ENCODE data around the gene SVIL.

SVIL gene

DNA sequence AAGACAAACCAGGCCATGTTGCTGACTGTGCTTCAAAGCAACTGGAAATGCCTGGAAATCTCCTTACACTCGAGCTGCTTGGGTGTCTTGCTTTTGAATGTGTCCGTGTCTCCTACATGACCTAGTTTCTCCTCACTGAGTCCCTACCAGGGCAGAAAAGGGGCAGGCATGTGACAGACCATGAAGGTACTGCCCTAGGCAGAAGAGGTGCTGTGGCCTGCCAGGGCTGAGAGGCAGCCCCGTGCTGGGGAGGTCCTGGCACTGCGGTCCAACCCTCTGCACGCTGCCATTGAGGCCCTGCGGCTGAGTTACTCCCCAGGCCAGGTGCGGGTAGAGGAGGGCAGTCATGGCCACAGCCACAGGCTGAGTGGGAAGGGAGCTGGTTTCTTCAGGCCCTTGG, 186.6 kb downstream of the SVIL start:
- H2BK120ac ChIP-seq (ENCODE audit: low read depth, low read length) = no peak overlapping the region
- 89% methylated on average over 7 of the region's 7 CpGs for WGBS

DNA sequence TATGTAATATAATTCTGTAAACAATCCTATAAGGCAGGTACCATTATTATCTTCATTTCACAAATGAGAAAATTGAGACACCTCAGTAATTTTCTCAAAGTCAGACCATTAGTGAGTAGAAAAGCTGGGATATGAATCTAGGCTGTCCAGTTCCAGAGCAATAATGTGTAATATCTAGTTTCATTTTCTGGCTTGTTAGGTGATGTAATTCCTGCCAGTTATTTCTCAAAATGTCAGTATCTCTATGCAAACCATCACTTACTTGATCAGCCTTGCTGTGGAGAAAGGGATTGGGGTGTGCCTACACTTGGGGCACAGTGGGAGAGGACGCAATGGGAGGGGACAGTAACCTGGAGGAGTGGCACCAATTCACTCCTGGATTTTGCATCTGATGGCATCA, 188.4 kb downstream of the SVIL start:
- H2BK120ac ChIP-seq (ENCODE audit: low read depth, low read length) = no peak overlapping the region
- H3K4me3 ChIP-seq (ENCODE audit: insufficient read depth in 1 of 2, low read depth in 1 of 2, low read length in 2 of 2) = no peak overlapping the region
- DNase-seq = peak; percentile 29
- H2BK5ac ChIP-seq (ENCODE audit: low read depth, low read length, poor library complexity, severe bottlenecking) = no peak overlapping the region
- no peak overlapping the region for H2AK5ac ChIP-seq (ENCODE audit: low read length, severe bottlenecking)
- H3K9me3 ChIP-seq (ENCODE audit: control insufficient read depth, low read length) = no peaks in the 10 kb centered on the region
- no peak overlapping the region for H3K4me2 ChIP-seq (ENCODE audit: low read length, poor library complexity, severe bottlenecking)
- no peak overlapping the region for H2AFZ ChIP-seq (ENCODE audit: low read depth, low read length)
- no peaks in the 10 kb centered on the region for H3K79me1 ChIP-seq (replicated peaks; ENCODE audit: low read length, poor library complexity, severe bottlenecking)
- H2BK12ac ChIP-seq (ENCODE audit: low read length in 2 of 2) = no peak overlapping the region
- no peak overlapping the region for H3K23ac ChIP-seq (ENCODE audit: low read length in 2 of 2)
- H3K27me3 ChIP-seq (ENCODE audit: control insufficient read depth in 1 of 2, insufficient read depth in 1 of 2, low read length in 2 of 2) = no peaks in the 10 kb centered on the region
- no peak overlapping the region for H3K14ac ChIP-seq (ENCODE audit: low read length in 2 of 2)
- no peak overlapping the region for H4K91ac ChIP-seq (ENCODE audit: low read length)
- H3K4me1 ChIP-seq (ENCODE audit: control insufficient read depth, insufficient read depth, low read depth, low read length) = peaks cover 1% of the 10 kb centered on the region
- H3K36me3 ChIP-seq (ENCODE audit: control insufficient read depth in 1 of 2, insufficient read depth in 2 of 2, low read depth in 1 of 2, low read length in 2 of 2) = no peaks in the 10 kb centered on the region
- no peak overlapping the region for H3K18ac ChIP-seq (ENCODE audit: low read depth in 1 of 2, low read length in 2 of 2)
- H3K27ac ChIP-seq (ENCODE audit: low read length, poor library complexity, severe bottlenecking) = no peak overlapping the region
- no peak overlapping the region for H2BK15ac ChIP-seq (ENCODE audit: low read depth, poor library complexity, severe bottlenecking)
- H3K4ac ChIP-seq (ENCODE audit: low read depth in 1 of 2, low read length in 2 of 2) = no peak overlapping the region
- peak overlapping the region; percentile 20 for H3K9ac ChIP-seq (ENCODE audit: low read length)
- no peak overlapping the region for H4K8ac ChIP-seq (ENCODE audit: low read length)
- WGBS = 82% methylated on average over 1 of the region's 1 CpG

More for the DNA sequence above, 186.6 kb downstream of the SVIL start:
- DNase-seq = no peak
- no peak overlapping the region for H3K4ac ChIP-seq (ENCODE audit: low read depth in 1 of 2, low read length in 2 of 2)
- peak overlapping the region in 1 of 2 experiments; percentile 16 for H3K4me3 ChIP-seq (ENCODE audit: insufficient read depth in 1 of 2, low read depth in 1 of 2, low read length in 2 of 2)
- no peaks in the 10 kb centered on the region for H3K27me3 ChIP-seq (ENCODE audit: control insufficient read depth in 1 of 2, insufficient read depth in 1 of 2, low read length in 2 of 2)
- H2AFZ ChIP-seq (ENCODE audit: low read depth, low read length) = no peak overlapping the region
- H2BK5ac ChIP-seq (ENCODE audit: low read depth, low read length, poor library complexity, severe bottlenecking) = no peak overlapping the region
- no peak overlapping the region for H3K9ac ChIP-seq (ENCODE audit: low read length)
- H2BK12ac ChIP-seq (ENCODE audit: low read length in 2 of 2) = peak overlapping the region in 1 of 2 experiments; percentile 7
- H2AK5ac ChIP-seq (ENCODE audit: low read length, severe bottlenecking) = no peak overlapping the region
- no peak overlapping the region for H3K23ac ChIP-seq (ENCODE audit: low read length in 2 of 2)
- H4K91ac ChIP-seq (ENCODE audit: low read length) = no peak overlapping the region
- no peak overlapping the region for H3K4me2 ChIP-seq (ENCODE audit: low read length, poor library complexity, severe bottlenecking)
- H3K79me1 ChIP-seq (replicated peaks; ENCODE audit: low read length, poor library complexity, severe bottlenecking) = no peaks in the 10 kb centered on the region
- H3K27ac ChIP-seq (ENCODE audit: low read length, poor library complexity, severe bottlenecking) = no peak overlapping the region
- H3K14ac ChIP-seq (ENCODE audit: low read length in 2 of 2) = no peak overlapping the region
- H3K18ac ChIP-seq (ENCODE audit: low read depth in 1 of 2, low read length in 2 of 2) = no peak overlapping the region
- H4K8ac ChIP-seq (ENCODE audit: low read length) = no peak overlapping the region
- H2BK15ac ChIP-seq (ENCODE audit: low read depth, poor library complexity, severe bottlenecking) = no peak overlapping the region
- peaks cover 0 to 5% of the 10 kb centered on the region in 2 experiments for H3K36me3 ChIP-seq (ENCODE audit: control insufficient read depth in 1 of 2, insufficient read depth in 2 of 2, low read depth in 1 of 2, low read length in 2 of 2)
- no peaks in the 10 kb centered on the region for H3K9me3 ChIP-seq (ENCODE audit: control insufficient read depth, low read length)
- H3K4me1 ChIP-seq (ENCODE audit: control insufficient read depth, insufficient read depth, low read depth, low read length) = peaks cover 1% of the 10 kb centered on the region

DNA sequence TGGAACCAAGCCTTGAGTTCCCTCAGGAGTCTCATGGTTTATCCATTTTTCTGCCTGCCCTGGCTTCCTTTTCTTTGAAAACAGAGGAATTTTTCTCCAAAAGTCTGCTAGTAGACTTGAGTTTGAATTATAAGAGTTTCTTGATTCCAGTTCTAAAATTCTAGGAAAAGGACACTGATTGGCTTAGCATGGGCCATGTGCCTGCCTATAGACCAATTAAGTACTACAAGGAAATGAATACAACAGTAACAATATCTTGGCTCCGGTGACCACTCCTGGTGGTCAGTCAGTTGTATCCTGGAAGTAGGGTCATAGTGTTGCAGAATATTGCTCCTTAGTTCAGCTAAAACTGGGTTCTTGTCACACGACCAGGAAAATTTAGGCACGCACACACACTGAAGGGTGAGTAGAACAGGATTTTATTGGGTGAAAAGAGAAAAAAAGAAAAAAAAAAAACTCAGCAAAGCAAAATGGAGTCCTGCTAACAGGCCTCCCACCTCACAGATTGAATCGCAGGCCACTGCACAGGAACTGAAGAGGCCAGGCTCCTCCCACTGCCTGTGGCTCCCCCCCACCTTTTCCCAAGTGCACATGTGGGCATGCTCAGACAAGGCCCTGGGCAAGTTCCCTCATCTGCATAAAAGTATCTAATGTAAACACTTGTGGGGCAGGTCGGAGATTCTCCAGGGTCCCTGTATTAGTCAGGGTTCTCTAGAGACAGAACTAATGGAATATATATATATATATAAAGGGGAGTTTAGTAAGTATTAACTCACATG, 190.8 kb downstream of the SVIL start:
- no peaks in the 10 kb centered on the region for H3K79me1 ChIP-seq (replicated peaks; ENCODE audit: low read length, poor library complexity, severe bottlenecking)
- no peak overlapping the region for H2AFZ ChIP-seq (ENCODE audit: low read depth, low read length)
- no peaks in the 10 kb centered on the region for H3K9me3 ChIP-seq (ENCODE audit: control insufficient read depth, low read length)
- H3K14ac ChIP-seq (ENCODE audit: low read length in 2 of 2) = no peak overlapping the region
- H2AK5ac ChIP-seq (ENCODE audit: low read length, severe bottlenecking) = no peak overlapping the region
- H4K8ac ChIP-seq (ENCODE audit: low read length) = peak overlapping the region; percentile 67
- peaks cover 1% of the 10 kb centered on the region for H3K4me1 ChIP-seq (ENCODE audit: control insufficient read depth, insufficient read depth, low read depth, low read length)
- 78% methylated on average over 3 of the region's 5 CpGs for WGBS
- H3K18ac ChIP-seq (ENCODE audit: low read depth in 1 of 2, low read length in 2 of 2) = no peak overlapping the region
- no peak overlapping the region for H2BK120ac ChIP-seq (ENCODE audit: low read depth, low read length)
- H3K9ac ChIP-seq (ENCODE audit: low read length) = no peak overlapping the region
- no peak overlapping the region for H3K23ac ChIP-seq (ENCODE audit: low read length in 2 of 2)
- H4K91ac ChIP-seq (ENCODE audit: low read length) = no peak overlapping the region
- DNase-seq = peak; percentile 38
- no peak overlapping the region for H2BK12ac ChIP-seq (ENCODE audit: low read length in 2 of 2)
- H3K4me3 ChIP-seq (ENCODE audit: insufficient read depth in 1 of 2, low read depth in 1 of 2, low read length in 2 of 2) = no peak overlapping the region
- H3K27ac ChIP-seq (ENCODE audit: low read length, poor library complexity, severe bottlenecking) = no peak overlapping the region
- no peak overlapping the region for H2BK5ac ChIP-seq (ENCODE audit: low read depth, low read length, poor library complexity, severe bottlenecking)
- no peak overlapping the region for H3K4ac ChIP-seq (ENCODE audit: low read depth in 1 of 2, low read length in 2 of 2)
- peaks cover 0 to 6% of the 10 kb centered on the region in 2 experiments for H3K36me3 ChIP-seq (ENCODE audit: control insufficient read depth in 1 of 2, insufficient read depth in 2 of 2, low read depth in 1 of 2, low read length in 2 of 2)
- H3K27me3 ChIP-seq (ENCODE audit: control insufficient read depth in 1 of 2, insufficient read depth in 1 of 2, low read length in 2 of 2) = no peaks in the 10 kb centered on the region
- no peak overlapping the region for H3K4me2 ChIP-seq (ENCODE audit: low read length, poor library complexity, severe bottlenecking)
- H2BK15ac ChIP-seq (ENCODE audit: low read depth, poor library complexity, severe bottlenecking) = no peak overlapping the region

DNA sequence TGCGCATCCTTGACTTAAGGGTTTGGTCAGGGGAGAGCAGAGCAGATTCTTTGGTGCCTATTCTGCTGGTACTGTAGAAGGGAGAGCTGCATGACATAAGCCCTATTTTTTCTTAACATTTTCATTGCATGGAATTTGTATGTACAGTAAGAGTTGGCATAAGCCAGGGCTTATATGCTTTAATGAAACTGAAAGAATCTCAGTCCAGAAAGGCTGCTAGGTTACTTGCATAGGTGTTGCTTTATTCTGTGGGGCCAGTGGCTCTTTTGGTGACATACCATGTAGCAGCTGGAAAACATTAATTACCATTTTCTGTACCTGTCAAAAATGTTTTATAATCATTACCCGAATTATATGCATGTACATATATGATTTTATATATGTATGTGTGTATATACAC, 193.8 kb downstream of the SVIL start:
- Histone ChIP-seq H3K79me1 (replicated peaks; ENCODE audit: low read length, poor library complexity, severe bottlenecking) (no peaks in the 10 kb centered on the region), H3K4me2 (ENCODE audit: low read length, poor library complexity, severe bottlenecking) (no peak overlapping the region), H3K4me3 (ENCODE audit: insufficient read depth in 1 of 2, low read depth in 1 of 2, low read length in 2 of 2) (no peak overlapping the region), H2AK5ac (ENCODE audit: low read length, severe bottlenecking) (no peak overlapping the region), H2BK120ac (ENCODE audit: low read depth, low read length) (no peak overlapping the region), H2BK15ac (ENCODE audit: low read depth, poor library complexity, severe bottlenecking) (no peak overlapping the region), H3K18ac (ENCODE audit: low read depth in 1 of 2, low read length in 2 of 2) (no peak overlapping the region), H2BK12ac (ENCODE audit: low read length in 2 of 2) (no peak overlapping the region), H4K8ac (ENCODE audit: low read length) (no peak overlapping the region), H3K27ac (ENCODE audit: low read length, poor library complexity, severe bottlenecking) (no peak overlapping the region), H3K27me3 (ENCODE audit: control insufficient read depth in 1 of 2, insufficient read depth in 1 of 2, low read length in 2 of 2) (no peaks in the 10 kb centered on the region), H3K9ac (ENCODE audit: low read length) (no peak overlapping the region), H3K4ac (ENCODE audit: low read depth in 1 of 2, low read length in 2 of 2) (no peak overlapping the region), H4K91ac (ENCODE audit: low read length) (no peak overlapping the region), H3K36me3 (ENCODE audit: control insufficient read depth in 1 of 2, insufficient read depth in 2 of 2, low read depth in 1 of 2, low read length in 2 of 2) (peaks cover 0 to 6% of the 10 kb centered on the region in 2 experiments), H2AFZ (ENCODE audit: low read depth, low read length) (no peak overlapping the region), H3K23ac (ENCODE audit: low read length in 2 of 2) (no peak overlapping the region), H2BK5ac (ENCODE audit: low read depth, low read length, poor library complexity, severe bottlenecking) (no peak overlapping the region), H3K14ac (ENCODE audit: low read length in 2 of 2) (no peak overlapping the region), H3K9me3 (ENCODE audit: control insufficient read depth, low read length) (no peaks in the 10 kb centered on the region), H3K4me1 (ENCODE audit: control insufficient read depth, insufficient read depth, low read depth, low read length) (no peaks in the 10 kb centered on the region)
- DNase-seq = no peak
- WGBS = 87% methylated on average over 1 of the region's 2 CpGs
